IMR-90 (cell line): ENCODE data around the gene CELSR2.

Experiments
- BHLHE40 ChIP-seq: fragments of 150-350 bp; IDR thresholded peaks from 2 replicates; pipeline ENCODE4 v1.6.1; 2016; ENCODE audit warnings: mild to moderate bottlenecking, low read depth, low read length
- CEBPB ChIP-seq: IDR thresholded peaks from 2 replicates; pipeline ENCODE4 v1.6.1; 2012; ENCODE audit warnings: low read depth, low read length, improper control_type of control experiment
- CHD1 ChIP-seq: IDR thresholded peaks from 2 replicates; pipeline ENCODE4 v1.6.1; 2012; ENCODE audit warnings: low read depth, low read length, improper control_type of control experiment
- FOS ChIP-seq: fragments of 150-350 bp; IDR thresholded peaks from 2 replicates; pipeline ENCODE4 v1.6.1; 2016; ENCODE audit warnings: low read depth, low read length
- MXI1 ChIP-seq: IDR thresholded peaks from 2 replicates; pipeline ENCODE4 v1.6.1; 2012; ENCODE audit warnings: low read depth, mild to moderate bottlenecking, low read length, moderate library complexity, borderline replicate concordance
- POLR2A ChIP-seq: IDR thresholded peaks from 2 replicates; pipeline ENCODE4 v1.6.1; 2012; ENCODE audit warnings: mild to moderate bottlenecking, low read depth, low read length
- RAD21 ChIP-seq: IDR thresholded peaks from 2 replicates; pipeline ENCODE4 v1.6.1; 2012; ENCODE audit warnings: low read length, improper control_type of control experiment
- RCOR1 ChIP-seq: IDR thresholded peaks from 2 replicates; pipeline ENCODE4 v1.6.1; 2012; ENCODE audit warnings: mild to moderate bottlenecking, low read length, improper control_type of control experiment; ENCODE audit not compliant: insufficient replicate concordance
- TF ChIP-seq, protein P1 (sequence below): conservative IDR thresholded peaks from 2 replicates; pipeline ENCODE4 v1.5.1; 2012; ENCODE audit warnings: mild to moderate bottlenecking, low read depth, low read length, improper control_type of control experiment
- TF ChIP-seq, protein P2 (sequence below): fragments of 150-350 bp; IDR thresholded peaks from 2 replicates; pipeline ENCODE4 v1.6.1; 2017; ENCODE audit warnings: mild to moderate bottlenecking, antibody characterized with exemption, low read length, low read depth

DNA sequence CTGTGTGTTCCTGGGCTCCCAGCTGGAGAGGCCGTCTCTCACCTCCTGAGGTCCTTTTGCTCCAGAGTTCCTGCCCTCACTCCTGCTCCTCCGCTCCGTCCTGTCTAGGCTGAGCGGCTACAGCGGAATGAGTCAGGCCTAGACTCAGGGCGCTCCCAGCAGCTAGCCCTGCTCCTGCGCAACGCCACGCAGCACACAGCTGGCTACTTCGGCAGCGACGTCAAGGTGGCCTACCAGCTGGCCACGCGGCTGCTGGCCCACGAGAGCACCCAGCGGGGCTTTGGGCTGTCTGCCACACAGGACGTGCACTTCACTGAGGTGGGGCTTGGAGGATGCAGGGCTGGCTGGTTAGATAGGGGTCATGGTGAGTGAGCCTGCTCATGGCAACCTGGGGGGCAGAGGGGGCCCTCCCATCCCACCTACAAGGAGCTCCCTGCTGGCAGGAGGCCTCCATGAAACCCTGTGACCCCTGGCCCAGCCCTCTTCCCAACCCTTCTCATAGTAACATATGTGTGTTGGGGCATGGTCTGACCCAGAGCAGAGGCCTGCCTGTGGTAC is 18.5 kb downstream of the CELSR2 start:
- TF ChIP-seq, protein P1, sequence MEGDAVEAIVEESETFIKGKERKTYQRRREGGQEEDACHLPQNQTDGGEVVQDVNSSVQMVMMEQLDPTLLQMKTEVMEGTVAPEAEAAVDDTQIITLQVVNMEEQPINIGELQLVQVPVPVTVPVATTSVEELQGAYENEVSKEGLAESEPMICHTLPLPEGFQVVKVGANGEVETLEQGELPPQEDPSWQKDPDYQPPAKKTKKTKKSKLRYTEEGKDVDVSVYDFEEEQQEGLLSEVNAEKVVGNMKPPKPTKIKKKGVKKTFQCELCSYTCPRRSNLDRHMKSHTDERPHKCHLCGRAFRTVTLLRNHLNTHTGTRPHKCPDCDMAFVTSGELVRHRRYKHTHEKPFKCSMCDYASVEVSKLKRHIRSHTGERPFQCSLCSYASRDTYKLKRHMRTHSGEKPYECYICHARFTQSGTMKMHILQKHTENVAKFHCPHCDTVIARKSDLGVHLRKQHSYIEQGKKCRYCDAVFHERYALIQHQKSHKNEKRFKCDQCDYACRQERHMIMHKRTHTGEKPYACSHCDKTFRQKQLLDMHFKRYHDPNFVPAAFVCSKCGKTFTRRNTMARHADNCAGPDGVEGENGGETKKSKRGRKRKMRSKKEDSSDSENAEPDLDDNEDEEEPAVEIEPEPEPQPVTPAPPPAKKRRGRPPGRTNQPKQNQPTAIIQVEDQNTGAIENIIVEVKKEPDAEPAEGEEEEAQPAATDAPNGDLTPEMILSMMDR = no peak
- TF ChIP-seq POLR2A (no peak), MXI1 (no peak), RAD21 (no peak), CEBPB (no peak), CHD1 (no peak), BHLHE40 (no peak), RCOR1 (no peak), FOS (no peak)
- TF ChIP-seq, protein P2, sequence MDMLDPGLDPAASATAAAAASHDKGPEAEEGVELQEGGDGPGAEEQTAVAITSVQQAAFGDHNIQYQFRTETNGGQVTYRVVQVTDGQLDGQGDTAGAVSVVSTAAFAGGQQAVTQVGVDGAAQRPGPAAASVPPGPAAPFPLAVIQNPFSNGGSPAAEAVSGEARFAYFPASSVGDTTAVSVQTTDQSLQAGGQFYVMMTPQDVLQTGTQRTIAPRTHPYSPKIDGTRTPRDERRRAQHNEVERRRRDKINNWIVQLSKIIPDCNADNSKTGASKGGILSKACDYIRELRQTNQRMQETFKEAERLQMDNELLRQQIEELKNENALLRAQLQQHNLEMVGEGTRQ = no peak
